ENCODE results near the gene SDCBP2. TPM values are rescaled to one million over a fixed set of nuclear protein-coding genes. Genes with fewer than 3 reads are reported as not detected.

SDCBP2 gene
- total and polyA plus RNA-seq, 2 donors from 2014 or later, result 10.3 to 18.3 TPM

DNA sequence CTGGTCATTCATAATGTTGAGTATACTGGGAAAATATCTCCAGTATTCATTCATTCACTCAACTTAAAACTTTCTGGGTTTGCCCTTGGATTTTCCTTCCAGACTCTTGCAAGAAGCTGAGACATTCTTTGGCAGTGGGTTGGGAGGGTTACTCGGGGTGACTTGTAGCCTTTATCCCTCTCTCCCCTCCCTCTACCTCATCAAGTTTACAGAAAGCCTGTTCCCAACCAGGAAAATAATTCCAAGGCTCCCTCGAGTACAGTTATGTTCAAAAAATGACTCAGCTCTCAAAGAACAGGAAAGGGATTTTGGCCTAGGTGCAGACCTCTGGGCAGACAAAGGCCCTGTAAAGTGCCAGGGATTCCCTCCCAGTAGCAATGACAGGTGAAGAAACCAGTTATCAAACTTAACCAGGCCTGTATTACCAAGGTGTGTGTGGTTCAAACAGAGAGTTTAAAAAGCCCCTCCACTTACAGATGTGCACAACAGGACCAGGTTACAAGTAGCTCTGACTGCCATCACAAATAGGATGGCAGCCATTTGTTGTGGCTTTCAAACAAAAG, 41.7 kb upstream of the SDCBP2 start:
- Histone ChIP-seq H3K27ac (ENCODE audit: low read depth in 2 of 2, low read length in 2 of 2) (no peak overlapping the region), H3K9me3 (ENCODE audit: control insufficient read depth in 2 of 3, insufficient read depth in 1 of 3, low read length in 3 of 3) (no peaks in the 10 kb centered on the region), H3K4me3 (ENCODE audit: low read length in 3 of 3) (no peak overlapping the region), H3K4me1 (ENCODE audit: control insufficient read depth in 2 of 3, insufficient read depth in 2 of 3, low read depth in 1 of 3, low read length in 3 of 3) (peaks cover 0 to 5% (median 4%) of the 10 kb centered on the region in 3 donors), H3K27me3 (ENCODE audit: control insufficient read depth, insufficient read depth, low read length) (no peaks in the 10 kb centered on the region), H3K36me3 (ENCODE audit: control insufficient read depth in 2 of 3, insufficient read depth in 3 of 3, low read length in 3 of 3) (peaks cover 0 to 29% (median 6%) of the 10 kb centered on the region in 3 donors), H3K9ac (ENCODE audit: low read length in 3 of 3) (no peak overlapping the region)
- FAIRE-seq (no peak), DNase-seq (no peak)
- TF ChIP-seq, protein P1, sequence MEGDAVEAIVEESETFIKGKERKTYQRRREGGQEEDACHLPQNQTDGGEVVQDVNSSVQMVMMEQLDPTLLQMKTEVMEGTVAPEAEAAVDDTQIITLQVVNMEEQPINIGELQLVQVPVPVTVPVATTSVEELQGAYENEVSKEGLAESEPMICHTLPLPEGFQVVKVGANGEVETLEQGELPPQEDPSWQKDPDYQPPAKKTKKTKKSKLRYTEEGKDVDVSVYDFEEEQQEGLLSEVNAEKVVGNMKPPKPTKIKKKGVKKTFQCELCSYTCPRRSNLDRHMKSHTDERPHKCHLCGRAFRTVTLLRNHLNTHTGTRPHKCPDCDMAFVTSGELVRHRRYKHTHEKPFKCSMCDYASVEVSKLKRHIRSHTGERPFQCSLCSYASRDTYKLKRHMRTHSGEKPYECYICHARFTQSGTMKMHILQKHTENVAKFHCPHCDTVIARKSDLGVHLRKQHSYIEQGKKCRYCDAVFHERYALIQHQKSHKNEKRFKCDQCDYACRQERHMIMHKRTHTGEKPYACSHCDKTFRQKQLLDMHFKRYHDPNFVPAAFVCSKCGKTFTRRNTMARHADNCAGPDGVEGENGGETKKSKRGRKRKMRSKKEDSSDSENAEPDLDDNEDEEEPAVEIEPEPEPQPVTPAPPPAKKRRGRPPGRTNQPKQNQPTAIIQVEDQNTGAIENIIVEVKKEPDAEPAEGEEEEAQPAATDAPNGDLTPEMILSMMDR (IDR thresholded peaks at IDR 0.05; ENCODE audit: borderline replicate concordance, extremely low read depth, insufficient read depth), result no peak
- intact Hi-C loops (cut with DNase I), result no loop called here

DNA sequence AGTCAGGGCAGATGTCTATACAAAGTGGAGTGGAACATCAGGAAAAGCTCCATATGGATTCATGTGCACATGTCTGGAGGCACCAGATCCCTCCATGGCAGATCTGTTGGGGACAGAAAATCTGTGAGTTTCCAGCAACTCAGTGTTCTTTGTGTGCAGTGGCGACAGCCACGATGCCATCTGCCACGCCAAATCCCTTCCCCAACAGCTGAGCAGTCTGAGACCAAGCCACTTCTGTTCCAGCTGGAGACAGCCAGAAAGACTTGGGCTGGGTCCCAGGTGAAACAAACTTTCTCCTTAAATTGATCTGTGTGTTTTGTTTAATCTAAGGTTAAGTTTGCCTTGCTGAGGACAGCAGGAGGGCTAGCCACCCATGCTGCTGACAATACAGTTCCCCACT, 41.0 kb upstream of the SDCBP2 start:
- no peaks in the 10 kb centered on the region for H3K27me3 ChIP-seq (ENCODE audit: control insufficient read depth, insufficient read depth, low read length)
- intact Hi-C loops (cut with DNase I), result no loop called here
- TF ChIP-seq, protein P1 (IDR thresholded peaks at IDR 0.05; ENCODE audit: borderline replicate concordance, extremely low read depth, insufficient read depth), result no peak
- peaks cover 0 to 5% (median 4%) of the 10 kb centered on the region in 3 donors for H3K4me1 ChIP-seq (ENCODE audit: control insufficient read depth in 2 of 3, insufficient read depth in 2 of 3, low read depth in 1 of 3, low read length in 3 of 3)
- no peak overlapping the region for H3K9ac ChIP-seq (ENCODE audit: low read length in 3 of 3)
- DNase-seq (no peak), FAIRE-seq (no peak)
- no peaks in the 10 kb centered on the region for H3K9me3 ChIP-seq (ENCODE audit: control insufficient read depth in 2 of 3, insufficient read depth in 1 of 3, low read length in 3 of 3)
- H3K36me3 ChIP-seq (ENCODE audit: control insufficient read depth in 2 of 3, insufficient read depth in 3 of 3, low read length in 3 of 3), result peaks cover 0 to 29% (median 6%) of the 10 kb centered on the region in 3 donors
- H3K4me3 ChIP-seq (ENCODE audit: low read length in 3 of 3), result no peak overlapping the region
- no peak overlapping the region for H3K27ac ChIP-seq (ENCODE audit: low read depth in 2 of 2, low read length in 2 of 2)

DNA sequence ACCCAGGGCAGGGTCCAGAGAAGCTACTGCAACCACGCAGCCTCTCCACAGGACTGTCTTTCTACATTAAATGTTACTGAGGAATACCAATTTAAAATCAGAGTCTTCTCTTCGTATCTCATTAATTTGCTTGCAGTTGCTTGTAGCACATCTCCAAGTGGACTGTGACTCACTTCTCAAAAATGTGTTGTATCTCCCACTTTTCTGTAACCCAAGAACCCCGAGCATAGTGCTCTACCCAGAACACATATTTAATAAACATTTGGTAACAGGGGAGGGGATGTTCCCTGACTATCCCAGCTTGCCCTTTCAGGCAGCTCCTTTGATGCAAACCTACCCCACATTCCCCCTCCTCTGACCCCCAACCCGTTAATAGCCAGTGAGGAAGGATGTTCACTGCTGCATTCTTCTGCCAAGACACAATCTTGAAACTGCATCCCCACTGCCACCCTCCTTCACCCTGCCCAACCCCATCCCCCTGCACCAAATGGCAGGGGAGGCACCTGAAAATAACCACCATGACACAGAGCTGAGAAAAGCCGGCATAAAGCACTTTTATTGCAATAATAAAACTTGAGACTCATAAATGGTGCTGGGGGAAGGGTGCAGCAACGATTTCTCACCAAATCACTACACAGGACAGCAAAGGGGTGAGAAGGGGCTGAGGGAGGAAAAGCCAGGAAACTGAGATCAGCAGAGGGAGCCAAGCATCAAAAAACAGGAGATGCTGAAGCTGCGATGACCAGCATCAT, 39.7 kb upstream of the SDCBP2 start:
- Histone ChIP-seq H3K9me3 (ENCODE audit: control insufficient read depth in 2 of 3, insufficient read depth in 1 of 3, low read length in 3 of 3) (no peaks in the 10 kb centered on the region), H3K4me3 (ENCODE audit: low read length in 3 of 3) (no peak overlapping the region), H3K9ac (ENCODE audit: low read length in 3 of 3) (no peak overlapping the region), H3K27ac (ENCODE audit: low read depth in 2 of 2, low read length in 2 of 2) (no peak overlapping the region), H3K27me3 (ENCODE audit: control insufficient read depth, insufficient read depth, low read length) (no peaks in the 10 kb centered on the region), H3K4me1 (ENCODE audit: control insufficient read depth in 2 of 3, insufficient read depth in 2 of 3, low read depth in 1 of 3, low read length in 3 of 3) (peaks cover 0 to 5% (median 4%) of the 10 kb centered on the region in 3 donors), H3K36me3 (ENCODE audit: control insufficient read depth in 2 of 3, insufficient read depth in 3 of 3, low read length in 3 of 3) (peaks cover 4 to 23% (median 6%) of the 10 kb centered on the region in 3 donors)
- DNase-seq, result peak in 1 of 5 donors; percentile 20
- intact Hi-C loops (cut with DNase I), result no loop called here
- TF ChIP-seq, protein P1 (IDR thresholded peaks at IDR 0.05; ENCODE audit: borderline replicate concordance, extremely low read depth, insufficient read depth), result no peak
- no peak for FAIRE-seq

Measured in kidney (tissue), 14 donors.